ES-I3 (cell line): ENCODE data around the gene NTM.
"Not testable (repeated sequence)": the region's sequence is repeated elsewhere in the genome, so short reads cannot be mapped to it uniquely, and the experiment has no call there.

ENCODE experiments used
- H3K36me3 ChIP-seq: 2 replicates; pipeline ENCODE4 v1.6.1; 2013; ENCODE audit warnings: mild to moderate bottlenecking, low read length, control low read depth, moderate library complexity; ENCODE audit not compliant: insufficient read depth
- H3K4me1 ChIP-seq: 2 replicates; pipeline ENCODE4 v1.6.1; 2013; ENCODE audit warnings: mild to moderate bottlenecking, control low read depth, low read length; ENCODE audit not compliant: insufficient read depth
- H3K9ac ChIP-seq: 2 replicates; pipeline ENCODE4 v1.6.1; 2013; ENCODE audit warnings: low read depth, mild to moderate bottlenecking, low read length, moderate library complexity
- H3K9me3 ChIP-seq: 2 replicates; pipeline ENCODE4 v1.6.1; 2013; ENCODE audit warnings: mild to moderate bottlenecking, low read length, moderate library complexity; ENCODE audit not compliant: control insufficient read depth, insufficient read depth

Gene NTM

GRCh38 chr11:132298357-132298756, 927.9 kb downstream of the NTM start:
- Histone ChIP-seq H3K9me3 (no peaks in the 10 kb centered on the region), H3K4me1 (no peaks in the 10 kb centered on the region), H3K36me3 (no peaks in the 10 kb centered on the region), H3K9ac (no peak overlapping the region)

GRCh38 chr11:132300283-132300682, 929.9 kb downstream of the NTM start:
- no peak overlapping the region for H3K9ac ChIP-seq
- H3K9me3 ChIP-seq = no peaks in the 10 kb centered on the region
- H3K4me1 ChIP-seq = no peaks in the 10 kb centered on the region
- H3K36me3 ChIP-seq = no peaks in the 10 kb centered on the region

GRCh38 chr11:132301465-132301864, 931.0 kb downstream of the NTM start:
- Histone ChIP-seq H3K9me3 (no peaks in the 10 kb centered on the region), H3K4me1 (no peaks in the 10 kb centered on the region)

GRCh38 chr11:132301900-132302299, 931.5 kb downstream of the NTM start:
- Histone ChIP-seq H3K9ac (no peak overlapping the region), H3K9me3 (no peaks in the 10 kb centered on the region), H3K4me1 (no peaks in the 10 kb centered on the region), H3K36me3 (no peaks in the 10 kb centered on the region)

More at GRCh38 chr11:132301465-132301864, 931.0 kb downstream of the NTM start:
- H3K36me3 ChIP-seq = no peaks in the 10 kb centered on the region
- no peak overlapping the region for H3K9ac ChIP-seq

- Histone ChIP-seq H3K9ac (no peak overlapping the region), H3K36me3 (no peaks in the 10 kb centered on the region), H3K4me1 (no peaks in the 10 kb centered on the region), H3K9me3 (no peaks in the 10 kb centered on the region)
These were observed 937.0 kb downstream of the NTM start for GRCh38 chr11:132307309-132308020.

- Histone ChIP-seq H3K9ac (no peak overlapping the region), H3K36me3 (no peaks in the 10 kb centered on the region), H3K4me1 (no peaks in the 10 kb centered on the region), H3K9me3 (no peaks in the 10 kb centered on the region)
These were observed 940.3 kb downstream of the NTM start for GRCh38 chr11:132310390-132311375.

- H3K9me3 ChIP-seq = no peaks in the 10 kb centered on the region
- no peak overlapping the region for H3K9ac ChIP-seq
These were observed 941.3 kb downstream of the NTM start for GRCh38 chr11:132311703-132312102.

GRCh38 chr11:132312161-132312560, 941.7 kb downstream of the NTM start:
- no peaks in the 10 kb centered on the region for H3K36me3 ChIP-seq
- no peak overlapping the region for H3K9ac ChIP-seq
- H3K9me3 ChIP-seq = no peaks in the 10 kb centered on the region
- H3K4me1 ChIP-seq = no peaks in the 10 kb centered on the region

More at GRCh38 chr11:132311703-132312102, 941.3 kb downstream of the NTM start:
- Histone ChIP-seq H3K36me3 (no peaks in the 10 kb centered on the region), H3K4me1 (no peaks in the 10 kb centered on the region)

- Histone ChIP-seq H3K9me3 (no peaks in the 10 kb centered on the region), H3K9ac (no peak overlapping the region), H3K4me1 (no peaks in the 10 kb centered on the region), H3K36me3 (no peaks in the 10 kb centered on the region)
These were observed 942.3 kb downstream of the NTM start for GRCh38 chr11:132312701-132313111.

- H3K4me1 ChIP-seq = no peaks in the 10 kb centered on the region
- H3K9ac ChIP-seq = no peak overlapping the region
- H3K9me3 ChIP-seq = no peaks in the 10 kb centered on the region
- H3K36me3 ChIP-seq = no peaks in the 10 kb centered on the region
These were observed 944.6 kb downstream of the NTM start for GRCh38 chr11:132314911-132315455.

GRCh38 chr11:132315696-132316095, 945.3 kb downstream of the NTM start:
- H3K4me1 ChIP-seq = no peaks in the 10 kb centered on the region
- no peak overlapping the region for H3K9ac ChIP-seq
- H3K36me3 ChIP-seq = no peaks in the 10 kb centered on the region
- no peaks in the 10 kb centered on the region for H3K9me3 ChIP-seq

GRCh38 chr11:132318421-132319157, 948.2 kb downstream of the NTM start:
- Histone ChIP-seq H3K9ac (no peak overlapping the region), H3K9me3 (no peaks in the 10 kb centered on the region), H3K36me3 (no peaks in the 10 kb centered on the region), H3K4me1 (no peaks in the 10 kb centered on the region)

GRCh38 chr11:132319419-132319818, 949.0 kb downstream of the NTM start:
- not testable (repeated sequence) for H3K36me3 ChIP-seq, H3K4me1 ChIP-seq, H3K9me3 ChIP-seq, H3K9ac ChIP-seq

- H3K36me3 ChIP-seq = no peaks in the 10 kb centered on the region; the same call in 1 of the 2 replicates
These were observed 960.1 kb downstream of the NTM start for GRCh38 chr11:132330515-132330914.

More at GRCh38 chr11:132330515-132330914, 960.1 kb downstream of the NTM start:
- no peaks in the 10 kb centered on the region for H3K9me3 ChIP-seq
- H3K9ac ChIP-seq = no peak overlapping the region
- peaks cover 13% of the 10 kb centered on the region for H3K4me1 ChIP-seq
